Ascending aorta (tissue), 2 donors: Measurements from ENCODE around the gene ASTN1. TPM values are rescaled to one million over a fixed set of nuclear protein-coding genes. Genes with fewer than 3 reads are reported as not detected.

ENCODE experiments used
- DNase-seq, 2 donors: peaks; one replicate each; pipeline ENCODE4 v3.0.0-alpha.2; 2019; ENCODE audit warnings: low spot score in 2 of 2
- H3K27ac ChIP-seq, 2 donors: fragments of 200-600 bp; sonication (generic); one replicate each; pipeline ENCODE4 v1.5.1; 2016 to 2017; ENCODE audit warnings: mild to moderate bottlenecking in 1 of 2
- H3K27me3 ChIP-seq: fragments of 200-600 bp; sonication (generic); one replicate; pipeline ENCODE4 v1.5.1; 2017
- H3K36me3 ChIP-seq, 2 donors: fragments of 200-600 bp; sonication (generic); one replicate each; pipeline ENCODE4 v1.5.1; 2016
- H3K4me1 ChIP-seq, 2 donors: fragments of 200-600 bp; sonication (generic); one replicate each; pipeline ENCODE4 v1.5.1; 2016 to 2017; ENCODE audit warnings: mild to moderate bottlenecking in 1 of 2
- H3K4me3 ChIP-seq, 2 donors: fragments of 200-600 bp; sonication (generic); one replicate each; pipeline ENCODE4 v1.5.1; 2016 to 2017; ENCODE audit warnings: mild to moderate bottlenecking in 1 of 2
- H3K9me3 ChIP-seq, 2 donors: fragments of 200-600 bp; sonication (generic); one replicate each; pipeline ENCODE4 v1.5.1; 2016
- CTCF ChIP-seq, 3 experiments: fragments of 200-600 bp in 2 of 3; fragments of 450-650 bp in 1 of 3; sonication (generic) in 2 of 3; IDR thresholded peaks; one replicate each; pipeline ENCODE4 v1.5.1; 2016 to 2019; ENCODE audit warnings: antibody characterized with exemption in 3 of 3, mild to moderate bottlenecking in 1 of 3, moderate library complexity in 1 of 3
- intact Hi-C: fragments of 100-400 bp; cut with DNase I; formaldehyde crosslinking; loops from one replicate; pipeline ENCODE4 v1.15.1; 2023
- total RNA-seq: library from RNA; depleted of rRNA; stranded (reverse); fragments of >200 nt; gene quantifications from one replicate; pipeline ENCODE4 v1.1.0, GENCODE V29; 2016

ASTN1 gene
- total RNA-seq, 1 donor from 2014 or later: 0.32 TPM

- no peak for TF ChIP-seq CTCF (IDR thresholded peaks at IDR 0.05)
- Histone ChIP-seq H3K36me3 (no peaks in the 10 kb centered on the region), H3K9me3 (no peaks in the 10 kb centered on the region), H3K4me1 (no peaks in the 10 kb centered on the region), H3K4me3 (no peak overlapping the region), H3K27me3 (no peaks in the 10 kb centered on the region), H3K27ac (no peak overlapping the region)
- DNase-seq: no peak
- intact Hi-C loops: no loop called here
Observed at GRCh38 chr1:176877557-176877956, 287.0 kb downstream of the ASTN1 start.

- TF ChIP-seq CTCF (IDR thresholded peaks at IDR 0.05): no peak
- Histone ChIP-seq H3K27me3 (no peaks in the 10 kb centered on the region), H3K36me3 (no peaks in the 10 kb centered on the region), H3K4me1 (no peaks in the 10 kb centered on the region), H3K27ac (no peak overlapping the region), H3K9me3 (no peaks in the 10 kb centered on the region), H3K4me3 (no peak overlapping the region)
- DNase-seq: no peak
- intact Hi-C loops: no loop called here
Observed at GRCh38 chr1:176876966-176877515, 287.5 kb downstream of the ASTN1 start.

GRCh38 chr1:176869577-176869976 is 294.9 kb downstream of the ASTN1 start:
- H3K36me3 ChIP-seq: no peaks in the 10 kb centered on the region
- H3K27me3 ChIP-seq: no peaks in the 10 kb centered on the region
- intact Hi-C loops: no loop called here
- DNase-seq: no peak
- TF ChIP-seq CTCF (IDR thresholded peaks at IDR 0.05): no peak
- H3K27ac ChIP-seq: no peak overlapping the region
- no peaks in the 10 kb centered on the region for H3K4me1 ChIP-seq
- no peaks in the 10 kb centered on the region for H3K9me3 ChIP-seq
- H3K4me3 ChIP-seq: no peak overlapping the region

- Histone ChIP-seq H3K36me3 (no peaks in the 10 kb centered on the region), H3K9me3 (no peaks in the 10 kb centered on the region), H3K27ac (no peak overlapping the region), H3K4me3 (no peak overlapping the region), H3K4me1 (no peaks in the 10 kb centered on the region), H3K27me3 (no peaks in the 10 kb centered on the region)
- no peak for TF ChIP-seq CTCF (IDR thresholded peaks at IDR 0.05)
- intact Hi-C loops: no loop called here
- no peak for DNase-seq
Observed at GRCh38 chr1:176866011-176866714, 298.3 kb downstream of the ASTN1 start.

- intact Hi-C loops: no loop called here
Observed at GRCh38 chr1:176864211-176864610, 300.3 kb downstream of the ASTN1 start.

More at GRCh38 chr1:176864211-176864610, 300.3 kb downstream of the ASTN1 start:
- Histone ChIP-seq H3K4me1 (no peaks in the 10 kb centered on the region), H3K36me3 (no peaks in the 10 kb centered on the region), H3K9me3 (no peaks in the 10 kb centered on the region), H3K27me3 (no peaks in the 10 kb centered on the region), H3K4me3 (no peak overlapping the region), H3K27ac (no peak overlapping the region)
- no peak for DNase-seq
- TF ChIP-seq CTCF (IDR thresholded peaks at IDR 0.05): no peak
